Panc1 (cell line): ENCODE measurements around the gene RAB10. TPM values are rescaled to one million over a fixed set of nuclear protein-coding genes. Genes with fewer than 3 reads are reported as not detected.

ENCODE experiments used
- ATAC-seq: fragments of 200-7000 bp; cut with Tn5 transposase; 2 replicates; pipeline ENCODE4 v1.9.1; 2020; ENCODE audit warnings: mild to moderate bottlenecking, moderate library complexity
- BruUV-seq: library from RNA; stranded (reverse); fragments of 400-500 nt; replicated peaks from 2 replicates; lab custom pipeline; 2021; lab: Mats Ljungman, UMichigan
- CTCF ChIA-PET: fragments of 300-600 bp; sonication (Branson Sonifier 250); formaldehyde crosslinking; loops from one replicate; lab custom pipeline; 2022; ENCODE audit warnings: antibody characterized with exemption; lab: Charles Lee
- POLR2A ChIA-PET: fragments of 300-600 bp; sonication (Branson Sonifier 250); formaldehyde crosslinking; loops from one replicate; lab custom pipeline; 2022; ENCODE audit warnings: antibody characterized with exemption; lab: Charles Lee
- DNase-seq: peaks from one replicate; pipeline ENCODE4 v3.0.0-alpha.2; 2010; ENCODE audit warnings: low read depth, low spot score
- H3K27ac ChIP-seq: 2 replicates; pipeline ENCODE4 v1.5.1; 2011; ENCODE audit warnings: mild to moderate bottlenecking, low read length, inconsistent platforms
- H3K27me3 ChIP-seq: fragments of 200-500 bp; sonication (Bioruptor generic); 2 replicates; pipeline ENCODE4 v1.6.0; 2014; ENCODE audit warnings: low read length, inconsistent platforms; ENCODE audit not compliant: control insufficient read depth, insufficient read depth
- H3K36me3 ChIP-seq: fragments of 200-500 bp; sonication (Bioruptor generic); 2 replicates; pipeline ENCODE4 v1.5.1; 2014; ENCODE audit warnings: inconsistent platforms, mild to moderate bottlenecking, low read length, moderate library complexity; ENCODE audit not compliant: control insufficient read depth, insufficient read depth
- H3K4me1 ChIP-seq: 2 replicates; pipeline ENCODE4 v1.5.1; 2011; ENCODE audit warnings: inconsistent platforms, mild to moderate bottlenecking, low read length, moderate library complexity; ENCODE audit not compliant: control insufficient read depth, insufficient read depth
- H3K4me3 ChIP-seq, 2 experiments: 2 replicates each; pipeline ENCODE4 v1.5.1; 2011 to 2012; ENCODE audit warnings: low read depth in 2 of 2, low read length in 2 of 2, mild to moderate bottlenecking in 2 of 2, inconsistent platforms in 1 of 2, moderate library complexity in 1 of 2
- H3K9me3 ChIP-seq: fragments of 200-500 bp; sonication (Bioruptor generic); 2 replicates; pipeline ENCODE4 v1.5.1; 2014; ENCODE audit warnings: low read depth, mild to moderate bottlenecking, inconsistent platforms, low read length, moderate library complexity; ENCODE audit not compliant: control insufficient read depth, insufficient read depth
- POLR2AphosphoS5 ChIP-seq: IDR thresholded peaks from 2 replicates; pipeline ENCODE4 v1.6.1; 2012; ENCODE audit warnings: mild to moderate bottlenecking, low read depth, low read length, moderate library complexity
- REST ChIP-seq, 2 experiments: IDR thresholded peaks; 2 replicates each; pipeline ENCODE4 v1.6.1; 2011 to 2012; ENCODE audit warnings: low read depth in 2 of 2, control low read depth in 1 of 2, low read length in 1 of 2, mild to moderate bottlenecking in 1 of 2, moderate library complexity in 1 of 2; ENCODE audit not compliant: insufficient read depth in 1 of 2
- SIN3A ChIP-seq: IDR thresholded peaks from 2 replicates; pipeline ENCODE4 v1.6.1; 2012; ENCODE audit warnings: low read depth, mild to moderate bottlenecking, low read length, moderate library complexity, borderline replicate concordance; ENCODE audit not compliant: insufficient read depth
- TCF7L2 ChIP-seq: IDR thresholded peaks from 2 replicates; pipeline ENCODE4 v1.6.1; 2011; ENCODE audit warnings: mild to moderate bottlenecking, low read depth, low read length, inconsistent platforms
- in situ Hi-C: cut with HindIII; loops from 2 replicates; pipeline ENCODE4 v1.10.0; 2016; ENCODE audit warnings: low sequenced_read_pairs, low pct_unique_long_range_greater_than_20kb
- intact Hi-C: fragments of 100-400 bp; cut with micrococcal nuclease; formaldehyde crosslinking; loops from one replicate; pipeline ENCODE4 v1.10.0; 2022; ENCODE audit not compliant: unreplicated experiment
- total RNA-seq: library from RNA; stranded (reverse); gene quantifications from one replicate; pipeline ENCODE4 v1.2.1, GENCODE V29; 2021; ENCODE audit not compliant: unreplicated experiment
- TF ChIP-seq, protein P1 (sequence below): fragments of 450-650 bp; IDR thresholded peaks from 2 replicates; pipeline ENCODE4 v1.5.1; 2017; ENCODE audit warnings: mild to moderate bottlenecking

The RAB10 gene
- total RNA-seq, 1 experiment from 2014 or later: 208 TPM

DNA sequence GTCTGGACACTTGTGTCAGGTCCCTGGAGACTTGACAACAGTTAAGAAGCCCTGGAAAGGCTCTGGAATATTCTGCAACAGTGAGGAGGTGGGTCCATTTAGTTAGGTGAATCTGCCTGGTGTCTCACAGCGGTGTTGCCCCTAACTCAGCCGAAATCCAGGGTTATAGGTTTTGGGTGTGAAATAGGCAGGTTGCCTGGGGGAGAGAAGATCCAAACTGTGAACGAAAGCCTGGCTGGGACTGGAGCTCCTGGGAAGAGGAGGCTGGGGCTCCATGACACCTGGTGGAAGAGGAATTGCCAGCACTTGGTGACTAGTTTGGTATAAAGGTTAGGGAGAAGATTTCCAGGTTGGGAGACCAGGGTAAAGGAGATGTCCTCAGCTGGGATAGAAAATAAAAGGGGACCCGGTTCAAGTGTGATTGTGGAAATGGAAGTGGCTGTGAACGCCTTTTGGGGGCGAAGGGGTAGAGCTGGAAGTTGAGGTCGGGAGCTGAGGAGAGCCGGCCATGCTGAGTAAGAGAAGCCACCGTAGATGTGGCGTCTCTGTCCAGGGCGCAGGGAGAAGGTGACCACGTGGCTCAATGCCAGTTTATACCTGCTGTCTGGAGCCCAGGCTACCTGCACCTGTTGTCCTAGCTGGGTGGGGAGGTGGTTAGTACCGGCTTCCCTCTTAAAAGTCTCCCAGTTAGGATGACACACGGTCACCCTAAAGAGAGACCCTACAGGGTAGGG is 136.0 kb downstream of the RAB10 start:
- DNase-seq (no peak), ATAC-seq (no peak)
- in situ Hi-C loops (no loop called here), intact Hi-C loops (no loop called here)
- BruUV-seq: no TSS peak
- H3K4me3 ChIP-seq: no peak overlapping the region
- no peaks in the 10 kb centered on the region for H3K36me3 ChIP-seq
- ChIA-PET POLR2A (no interaction called here), CTCF (no interaction called here)
- no peaks in the 10 kb centered on the region for H3K27me3 ChIP-seq
- no peak for TF ChIP-seq SIN3A
- TF ChIP-seq, protein P1, sequence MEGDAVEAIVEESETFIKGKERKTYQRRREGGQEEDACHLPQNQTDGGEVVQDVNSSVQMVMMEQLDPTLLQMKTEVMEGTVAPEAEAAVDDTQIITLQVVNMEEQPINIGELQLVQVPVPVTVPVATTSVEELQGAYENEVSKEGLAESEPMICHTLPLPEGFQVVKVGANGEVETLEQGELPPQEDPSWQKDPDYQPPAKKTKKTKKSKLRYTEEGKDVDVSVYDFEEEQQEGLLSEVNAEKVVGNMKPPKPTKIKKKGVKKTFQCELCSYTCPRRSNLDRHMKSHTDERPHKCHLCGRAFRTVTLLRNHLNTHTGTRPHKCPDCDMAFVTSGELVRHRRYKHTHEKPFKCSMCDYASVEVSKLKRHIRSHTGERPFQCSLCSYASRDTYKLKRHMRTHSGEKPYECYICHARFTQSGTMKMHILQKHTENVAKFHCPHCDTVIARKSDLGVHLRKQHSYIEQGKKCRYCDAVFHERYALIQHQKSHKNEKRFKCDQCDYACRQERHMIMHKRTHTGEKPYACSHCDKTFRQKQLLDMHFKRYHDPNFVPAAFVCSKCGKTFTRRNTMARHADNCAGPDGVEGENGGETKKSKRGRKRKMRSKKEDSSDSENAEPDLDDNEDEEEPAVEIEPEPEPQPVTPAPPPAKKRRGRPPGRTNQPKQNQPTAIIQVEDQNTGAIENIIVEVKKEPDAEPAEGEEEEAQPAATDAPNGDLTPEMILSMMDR: no peak
- TF ChIP-seq POLR2AphosphoS5: no peak
- TF ChIP-seq TCF7L2: no peak
- no peak for TF ChIP-seq REST (IDR thresholded peaks at IDR 0.05; ENCODE audit: insufficient read depth in 1 of 2, low read depth in 2 of 2, low read length in 1 of 2)
- H3K4me1 ChIP-seq: no peaks in the 10 kb centered on the region
- H3K9me3 ChIP-seq: no peaks in the 10 kb centered on the region
- H3K27ac ChIP-seq: no peak overlapping the region

DNA sequence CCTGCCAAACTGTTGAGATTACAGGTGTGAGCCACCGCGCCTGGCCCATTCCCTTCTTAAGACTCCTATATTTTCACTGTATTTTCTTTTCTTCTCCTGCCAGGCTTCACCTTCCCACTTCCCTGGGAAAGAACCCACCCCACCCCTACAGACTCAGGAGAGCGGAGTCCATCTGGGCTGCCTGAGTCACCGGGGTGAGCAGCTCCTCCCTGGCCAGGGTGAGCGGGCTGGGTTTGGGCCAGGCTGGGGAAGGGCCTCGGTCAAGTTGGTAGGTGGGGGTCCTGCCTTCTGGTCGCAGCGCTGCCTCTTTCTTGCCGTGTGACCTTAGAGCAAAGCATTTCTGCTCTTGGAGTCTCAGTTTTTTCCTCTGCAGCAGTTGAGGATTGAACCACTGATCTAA is 136.9 kb downstream of the RAB10 start:
- TF ChIP-seq TCF7L2 (no peak), SIN3A (no peak), POLR2AphosphoS5 (no peak), REST (IDR thresholded peaks at IDR 0.05; ENCODE audit: insufficient read depth in 1 of 2, low read depth in 2 of 2, low read length in 1 of 2) (no peak)
- TF ChIP-seq, protein P1: no peak
- no TSS peak for BruUV-seq
- CTCF ChIA-PET: no interaction called here

More for the DNA sequence above, 136.9 kb downstream of the RAB10 start:
- Histone ChIP-seq H3K9me3 (no peaks in the 10 kb centered on the region), H3K27me3 (no peaks in the 10 kb centered on the region), H3K4me3 (no peak overlapping the region), H3K36me3 (no peaks in the 10 kb centered on the region), H3K27ac (no peak overlapping the region), H3K4me1 (peaks cover 6% of the 10 kb centered on the region)
- ATAC-seq: no peak
- DNase-seq: no peak
- intact Hi-C loops: no loop called here
- in situ Hi-C loops: no loop called here
- POLR2A ChIA-PET: no interaction called here
